Stimulated activated naive CD4-positive, alpha-beta T cell treated with Interleukin-2 at 50 U/mL for 16 hours (primary cell): ENCODE results near the gene ZBTB7A.
A peak's percentile ranks its signal among the peaks of the same experiment; 100 is the strongest.

Experiments
- DNase-seq: peaks from one replicate; lab custom pipeline; 2025; lab: John Stamatoyannopoulos, UW

The ZBTB7A gene

GRCh38 chr19:4066682-4067395 is at the start of gene ZBTB7A:
TSS of gene ZBTB7A (minus strand) at chr19:4066899. CDS start at chr19:4055232, 11,667 bp downstream.
- peak; percentile 75 for DNase-seq

DNA sequence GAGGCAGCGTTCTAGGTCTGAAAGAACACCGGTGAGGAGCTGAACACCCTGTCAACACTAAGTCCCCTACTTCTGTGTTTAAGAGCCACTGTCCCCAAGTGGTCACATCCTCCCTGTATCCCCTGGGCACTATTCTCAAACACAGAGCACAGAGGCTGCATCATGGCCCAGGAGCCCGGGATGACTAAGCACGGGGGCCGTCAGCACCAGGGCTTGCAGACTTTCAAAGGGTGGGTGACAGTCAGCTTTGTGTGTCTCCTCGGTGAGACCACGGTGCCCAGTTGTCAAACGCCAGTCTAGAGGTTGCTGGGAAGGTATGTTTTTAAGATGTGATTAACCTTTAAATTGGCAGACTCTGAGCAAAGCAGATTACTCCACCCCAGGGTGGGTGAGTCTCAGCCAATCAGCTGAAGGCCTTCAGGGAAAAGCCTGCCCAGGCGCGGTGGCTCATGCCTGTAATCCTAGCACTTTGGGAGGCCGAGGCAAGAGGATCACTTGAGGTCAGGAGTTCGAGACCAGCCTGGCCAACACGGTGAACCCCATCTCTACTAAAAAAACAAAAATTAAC is 49.2 kb upstream of the ZBTB7A start:
- DNase-seq: no peak

DNA sequence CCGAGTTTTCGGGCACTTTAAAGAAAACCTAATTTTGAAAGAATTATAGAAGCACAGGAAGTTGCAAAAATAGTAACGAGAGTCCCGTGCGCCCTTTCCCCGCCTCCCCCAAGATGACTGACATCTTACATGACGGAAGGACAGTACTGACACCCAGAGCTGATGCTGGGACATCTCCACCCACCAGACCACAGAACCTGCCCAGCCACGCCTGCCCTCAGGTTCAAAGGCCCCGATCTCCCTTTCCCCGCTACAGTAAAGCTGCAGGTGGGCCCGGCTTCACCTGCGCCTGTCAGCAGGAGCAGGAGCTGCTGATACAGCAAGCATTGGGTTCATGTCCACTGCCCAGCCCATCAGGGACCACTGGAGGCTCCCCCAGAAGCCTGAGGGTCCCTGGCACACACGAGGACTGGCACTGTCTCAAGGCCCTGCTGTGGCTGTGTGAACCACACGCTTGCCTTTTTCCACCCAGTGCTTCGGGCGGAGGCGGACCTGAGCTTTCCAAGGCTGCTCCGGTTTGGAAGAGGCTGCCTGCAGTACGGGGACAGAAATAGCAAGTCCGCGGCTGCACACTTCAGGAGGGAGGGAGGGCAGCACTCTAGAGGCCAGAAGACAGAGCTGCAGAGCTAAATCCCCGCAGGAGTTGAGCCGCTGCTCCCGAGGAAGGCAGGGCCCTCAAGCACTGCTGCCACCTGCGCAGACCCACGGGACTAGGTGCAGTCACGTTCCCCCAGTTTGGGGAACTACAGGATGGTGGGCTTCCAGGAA is 48.5 kb upstream of the ZBTB7A start:
- DNase-seq: peak; percentile 35

DNA sequence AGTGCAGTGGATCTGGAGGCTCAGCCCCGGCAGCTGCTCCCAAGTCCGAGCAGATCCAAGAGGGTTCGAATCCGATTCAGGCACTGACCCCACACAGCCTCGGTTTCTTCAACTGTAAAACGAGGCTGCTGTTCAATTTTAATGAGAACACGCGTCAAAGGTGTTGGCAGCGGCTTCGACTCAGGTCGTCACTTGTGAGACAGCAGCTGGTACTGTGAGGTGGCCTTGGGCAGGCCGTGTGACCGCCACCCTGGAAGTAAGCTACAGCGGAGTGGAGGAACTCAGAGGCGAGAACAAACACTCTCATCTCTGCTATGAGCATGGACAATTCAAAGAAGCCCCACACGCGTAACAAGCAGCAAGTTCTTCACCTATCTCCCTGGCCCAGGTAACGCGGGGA is 47.5 kb upstream of the ZBTB7A start:
- DNase-seq: no peak

- DNase-seq: no peak
Observed at GRCh38 chr19:4113398-4114088, 46.8 kb upstream of the ZBTB7A start.

DNA sequence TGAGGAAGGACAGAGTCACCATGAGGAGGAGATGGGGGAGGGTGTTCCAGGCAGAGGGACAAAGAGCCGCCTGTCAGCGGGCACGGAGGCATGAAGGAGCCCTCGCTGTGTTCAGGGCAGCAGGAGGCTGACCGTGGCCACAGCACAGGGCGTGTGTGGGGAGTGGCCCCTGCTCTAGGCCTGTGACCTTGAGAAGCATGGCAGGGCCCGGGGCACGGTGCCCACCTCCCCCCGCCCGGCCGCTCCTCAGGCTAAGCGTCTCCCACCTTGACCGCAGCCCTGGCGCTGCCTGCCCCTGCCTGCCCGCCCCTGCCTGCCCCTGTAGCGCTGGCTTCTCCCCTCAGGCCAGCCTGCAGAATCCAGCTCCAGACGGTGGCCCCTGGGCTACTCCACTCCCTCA is 45.7 kb upstream of the ZBTB7A start:
- no peak for DNase-seq

DNA sequence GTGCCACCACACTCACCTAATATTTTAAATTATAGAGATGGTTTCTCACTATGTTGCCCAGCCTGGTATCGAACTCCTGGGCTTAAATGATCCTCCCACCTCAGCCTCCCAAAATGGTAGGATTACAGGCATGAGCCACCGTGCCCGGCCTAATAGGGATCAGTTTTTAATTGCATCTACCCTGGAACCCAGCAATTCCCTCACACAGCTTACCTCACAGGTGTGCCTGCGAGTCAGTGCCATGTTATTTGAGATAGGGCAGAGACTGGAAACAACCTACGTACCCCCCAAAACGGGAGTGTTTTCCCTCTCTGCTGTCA is 42.9 kb upstream of the ZBTB7A start:
- DNase-seq: no peak

DNA sequence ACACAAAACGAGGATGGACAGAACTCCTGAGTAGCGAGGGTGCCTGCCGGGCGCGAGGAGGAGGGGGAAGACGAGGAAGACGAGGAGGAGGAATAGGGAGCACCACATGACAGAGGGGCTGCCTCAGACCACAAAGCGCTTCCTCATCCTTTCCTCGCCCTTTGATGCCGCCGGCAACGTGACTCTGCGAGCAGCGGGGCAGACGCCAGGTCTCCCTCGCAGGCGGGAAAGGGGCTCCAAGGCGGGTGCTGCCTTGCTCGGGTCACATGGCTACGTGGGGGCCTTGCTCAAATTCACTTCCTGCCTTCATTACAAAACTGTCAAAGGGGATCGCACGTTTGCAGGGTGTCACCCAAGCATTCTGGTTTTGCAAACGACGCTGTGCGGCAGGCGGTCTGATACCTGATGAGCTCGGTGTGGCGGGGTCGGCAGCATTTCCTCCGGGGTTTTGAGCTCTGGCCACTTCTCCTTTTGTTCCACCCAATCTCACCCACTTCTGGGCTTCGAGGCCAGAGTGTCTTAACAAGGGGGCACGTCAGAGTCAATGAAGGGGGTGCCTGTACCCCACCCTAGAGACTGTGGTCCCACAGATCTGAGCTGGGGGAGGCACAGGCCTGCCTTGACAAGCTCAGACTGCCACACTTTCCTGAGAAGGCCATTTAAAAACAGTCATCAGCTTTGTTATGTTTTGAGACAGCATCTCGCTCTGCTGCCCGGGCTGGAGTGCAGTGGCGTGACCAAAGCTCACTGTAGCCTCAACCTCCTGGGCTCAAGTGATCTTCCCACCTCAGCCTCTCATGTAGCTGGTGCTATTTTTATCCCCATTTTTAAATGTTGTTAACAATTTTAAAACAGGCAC is 42.3 kb upstream of the ZBTB7A start:
- peak; percentile 35 for DNase-seq

GRCh38 chr19:4103080-4103433 is 36.4 kb upstream of the ZBTB7A start:
- no peak for DNase-seq

DNA sequence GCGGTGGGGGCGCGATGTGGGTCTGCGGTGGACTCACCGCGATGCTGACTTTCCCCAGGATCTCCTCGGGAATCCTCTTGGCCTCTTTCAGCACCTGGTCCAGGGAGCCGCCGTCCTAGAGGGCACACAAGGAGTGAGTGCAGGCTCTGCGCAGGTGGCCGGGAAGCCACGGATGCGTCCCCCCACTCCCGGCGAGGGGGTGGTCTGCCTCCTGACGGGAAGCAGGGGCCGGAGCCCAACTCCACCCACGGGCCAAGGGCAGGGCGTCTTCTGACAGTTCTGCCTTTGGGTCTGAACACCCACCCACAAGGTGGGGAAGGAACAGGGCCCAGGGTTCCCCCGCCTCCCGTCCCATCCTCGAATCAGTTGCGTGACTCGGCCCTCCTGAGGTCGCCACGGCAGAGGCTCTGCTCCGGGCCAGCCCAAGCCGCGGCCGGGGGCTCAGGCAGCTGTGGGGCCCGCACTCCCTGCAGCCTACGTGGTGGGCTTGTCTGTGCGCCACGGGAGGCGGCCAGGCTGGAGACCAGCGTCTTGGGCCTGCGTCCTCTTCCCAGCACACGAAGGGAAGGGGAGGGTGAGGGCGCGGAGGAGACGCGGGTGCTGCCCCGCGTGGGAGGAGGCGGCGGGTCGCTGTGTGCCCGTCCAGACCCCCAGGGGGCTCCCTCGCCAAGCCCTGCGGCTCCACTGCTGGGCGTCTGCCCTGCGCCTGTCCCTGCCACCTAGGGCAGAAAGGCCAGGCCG is 35.8 kb upstream of the ZBTB7A start:
- DNase-seq: no peak

DNA sequence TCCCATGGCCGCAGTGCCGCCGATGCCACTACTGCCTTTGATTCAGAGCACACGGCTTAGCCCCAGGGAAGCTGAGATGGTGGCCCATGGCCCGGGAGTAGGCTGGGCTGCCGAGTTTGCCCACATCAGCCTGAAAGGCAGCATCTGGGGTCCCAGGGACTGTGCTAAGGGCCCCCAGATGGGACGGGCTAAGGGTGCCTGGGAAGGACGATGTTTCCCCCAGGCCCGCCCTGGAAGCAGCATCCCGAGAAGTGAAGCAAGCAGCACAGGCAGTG is 34.7 kb upstream of the ZBTB7A start:
- no peak for DNase-seq

- DNase-seq: no peak
Observed at GRCh38 chr19:4100647-4101495, 34.2 kb upstream of the ZBTB7A start.

- DNase-seq: no peak
Observed at GRCh38 chr19:4099041-4099764, 32.5 kb upstream of the ZBTB7A start.

DNA sequence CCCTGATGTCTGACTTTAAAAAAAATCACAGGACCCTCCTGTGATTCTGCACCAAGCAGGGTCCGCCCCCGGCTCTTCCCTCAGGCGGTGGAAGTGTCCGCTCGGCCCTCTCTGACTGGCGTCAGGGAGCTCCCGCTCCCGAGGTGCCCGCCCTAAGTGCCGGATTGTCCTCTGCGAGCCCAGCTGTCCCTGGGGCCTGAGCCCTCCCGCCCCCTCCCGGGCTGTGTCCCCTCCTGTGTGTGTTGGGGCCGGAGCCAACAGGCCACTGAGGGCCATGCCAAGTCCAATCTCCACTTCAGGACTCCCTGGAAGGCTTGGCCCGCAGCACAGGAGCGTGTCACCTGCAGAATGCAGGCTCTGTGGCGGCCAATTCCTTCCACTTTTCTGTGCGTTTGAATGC is 31.8 kb upstream of the ZBTB7A start:
- no peak for DNase-seq

DNA sequence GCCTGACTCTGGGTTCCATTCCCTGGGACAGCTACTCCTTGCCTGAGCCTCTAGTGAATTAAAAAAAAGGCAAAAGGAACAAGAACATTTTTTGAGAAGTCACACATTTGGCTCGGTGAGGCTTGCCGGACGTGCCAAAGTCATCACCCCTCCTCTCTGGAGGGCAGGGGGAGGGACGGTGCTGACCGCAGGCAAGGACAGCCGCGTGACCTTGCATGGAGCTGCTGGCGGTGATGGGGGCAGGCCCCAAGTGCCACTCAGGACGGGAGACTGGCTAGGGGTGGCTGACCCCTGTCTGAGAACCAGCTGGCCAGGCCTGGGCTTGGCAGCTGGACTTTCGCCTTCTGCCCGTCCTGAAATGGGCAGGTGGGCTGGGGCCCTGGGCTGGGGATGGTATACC is 30.8 kb upstream of the ZBTB7A start:
- no peak for DNase-seq

- no peak for DNase-seq
Observed at GRCh38 chr19:4096049-4096892, 29.6 kb upstream of the ZBTB7A start.

DNA sequence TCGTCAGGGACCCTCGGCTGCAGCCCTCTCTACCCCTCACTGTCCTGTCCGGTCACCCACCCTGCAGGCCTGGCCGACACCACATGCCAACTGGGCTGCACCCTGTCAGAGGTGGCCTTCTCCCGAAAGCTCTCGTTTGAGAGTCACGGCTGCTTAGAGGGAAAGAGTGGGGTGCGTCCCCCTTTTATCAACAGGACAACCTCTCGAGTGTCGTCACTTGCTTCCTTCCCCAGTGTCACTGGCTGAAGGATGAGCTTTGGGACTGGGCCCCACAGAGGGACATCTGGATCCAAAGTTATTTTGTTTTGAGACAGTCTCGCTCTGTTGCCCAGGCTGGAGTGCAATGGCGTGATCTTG is 28.8 kb upstream of the ZBTB7A start:
- no peak for DNase-seq

DNA sequence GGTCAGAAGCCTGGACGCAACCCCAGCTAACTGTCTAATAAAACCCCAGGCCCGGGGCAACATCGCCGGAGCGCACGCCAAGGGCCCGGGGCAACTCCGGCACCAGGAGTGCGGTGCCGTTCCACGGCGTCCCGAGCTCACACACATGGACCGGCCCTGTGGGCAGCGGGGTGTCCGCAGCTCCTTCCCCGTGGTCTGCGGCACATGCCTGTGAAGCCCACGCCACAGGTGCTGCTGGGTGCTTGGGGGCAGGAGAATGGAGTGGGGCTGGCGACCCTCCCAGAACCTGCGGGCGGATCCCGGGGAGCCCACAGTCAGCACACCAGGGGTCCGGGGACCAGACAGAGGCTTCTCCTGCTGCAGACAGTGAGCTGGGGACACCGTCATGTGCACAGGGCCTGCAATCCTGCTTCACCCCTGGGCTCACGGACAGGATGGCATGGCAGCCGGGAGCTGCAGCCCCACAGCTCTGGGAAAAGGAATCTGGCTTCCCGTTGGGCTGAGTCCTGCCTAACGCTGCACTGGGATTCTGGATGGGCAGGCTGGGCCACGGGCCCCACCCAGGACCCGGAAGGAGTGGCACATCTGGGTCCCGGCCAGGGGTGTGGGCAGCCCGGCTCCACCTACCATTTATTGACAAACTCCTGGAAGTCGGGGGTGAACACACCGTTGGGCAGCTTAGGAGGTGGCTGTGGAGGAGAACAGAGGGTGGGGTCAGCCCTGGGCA is 28.2 kb upstream of the ZBTB7A start:
- no peak for DNase-seq
